Gastroesophageal sphincter (tissue), 3 donors: Measurements from ENCODE around the gene BRDT.

Source experiments
- CTCF ChIP-seq, 4 experiments: fragments of 200-600 bp in 2 of 4; fragments of 450-650 bp in 2 of 4; sonication (generic) in 1 of 4; IDR thresholded peaks; one replicate each; pipeline ENCODE4 v1.5.1; 2017 to 2019; ENCODE audit warnings: antibody characterized with exemption in 4 of 4, mild to moderate bottlenecking in 2 of 4, moderate library complexity in 2 of 4
- EP300 ChIP-seq: sonication (generic); formaldehyde crosslinking; IDR thresholded peaks from one replicate; pipeline ENCODE4 v1.6.1; 2017; ENCODE audit warnings: antibody characterized with exemption, mild to moderate bottlenecking
- POLR2A ChIP-seq, 2 donors: fragments of 450-650 bp; IDR thresholded peaks; one replicate each; pipeline ENCODE4 v1.6.1; 2017; ENCODE audit warnings: antibody characterized with exemption in 2 of 2, mild to moderate bottlenecking in 2 of 2, moderate library complexity in 1 of 2

DNA sequence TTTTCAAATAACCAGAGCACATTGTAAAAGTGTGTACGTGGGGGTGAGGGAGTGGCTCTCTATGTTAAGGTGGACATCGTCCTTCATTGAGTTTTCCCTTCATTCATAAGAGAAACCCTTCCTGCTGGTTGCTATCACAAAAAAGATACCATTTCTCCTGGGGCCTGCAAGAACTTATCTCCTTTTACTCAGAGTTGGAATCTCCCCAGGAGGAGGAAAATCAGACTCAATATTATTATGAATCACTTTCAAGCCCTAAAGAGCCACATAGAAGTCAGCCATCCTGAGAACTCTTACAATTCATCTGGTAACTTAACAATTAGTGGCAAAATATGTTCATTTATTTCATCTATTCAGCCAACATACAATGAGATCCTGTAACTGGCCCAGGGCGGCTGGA is 36.2 kb upstream of the BRDT start:
- no peak for TF ChIP-seq EP300
- no peak for TF ChIP-seq CTCF (IDR thresholded peaks at IDR 0.05)
- TF ChIP-seq POLR2A (IDR thresholded peaks at IDR 0.05): no peak
